Measurements from ENCODE around the gene ASB7.

DNA sequence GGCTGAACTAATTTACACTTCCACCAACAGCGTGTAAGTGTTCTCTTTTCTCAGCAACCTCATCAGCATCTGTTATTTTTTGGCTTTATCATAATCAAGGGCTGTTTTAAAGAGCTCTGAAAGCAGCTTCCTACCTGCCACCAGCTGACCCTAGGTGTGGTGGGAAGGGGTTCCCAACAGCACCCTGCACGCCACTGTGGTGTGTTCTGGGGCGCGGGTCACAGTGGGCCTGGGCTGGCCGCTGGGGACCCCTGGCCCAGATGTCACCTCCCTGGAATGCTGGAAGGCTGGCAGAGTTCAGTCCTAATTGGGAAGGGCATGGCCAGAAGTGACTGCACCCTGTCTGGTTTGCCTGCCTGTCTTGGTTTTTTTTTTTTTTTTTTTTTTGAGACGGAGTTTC lies 82.2 kb downstream of the ASB7 start:
- TF ChIP-seq, protein P1, sequence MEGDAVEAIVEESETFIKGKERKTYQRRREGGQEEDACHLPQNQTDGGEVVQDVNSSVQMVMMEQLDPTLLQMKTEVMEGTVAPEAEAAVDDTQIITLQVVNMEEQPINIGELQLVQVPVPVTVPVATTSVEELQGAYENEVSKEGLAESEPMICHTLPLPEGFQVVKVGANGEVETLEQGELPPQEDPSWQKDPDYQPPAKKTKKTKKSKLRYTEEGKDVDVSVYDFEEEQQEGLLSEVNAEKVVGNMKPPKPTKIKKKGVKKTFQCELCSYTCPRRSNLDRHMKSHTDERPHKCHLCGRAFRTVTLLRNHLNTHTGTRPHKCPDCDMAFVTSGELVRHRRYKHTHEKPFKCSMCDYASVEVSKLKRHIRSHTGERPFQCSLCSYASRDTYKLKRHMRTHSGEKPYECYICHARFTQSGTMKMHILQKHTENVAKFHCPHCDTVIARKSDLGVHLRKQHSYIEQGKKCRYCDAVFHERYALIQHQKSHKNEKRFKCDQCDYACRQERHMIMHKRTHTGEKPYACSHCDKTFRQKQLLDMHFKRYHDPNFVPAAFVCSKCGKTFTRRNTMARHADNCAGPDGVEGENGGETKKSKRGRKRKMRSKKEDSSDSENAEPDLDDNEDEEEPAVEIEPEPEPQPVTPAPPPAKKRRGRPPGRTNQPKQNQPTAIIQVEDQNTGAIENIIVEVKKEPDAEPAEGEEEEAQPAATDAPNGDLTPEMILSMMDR (conservative IDR thresholded peaks at IDR 0.05 in 1 of 2, IDR thresholded peaks at IDR 0.05 in 1 of 2; ENCODE audit: extremely low read depth in 1 of 2, insufficient read depth in 1 of 2, low read depth in 1 of 2, low read length in 2 of 2) = no peak
- no peak for TF ChIP-seq EZH2 (IDR thresholded peaks at IDR 0.05; ENCODE audit: borderline replicate concordance, low read length)
